ENCODE measurements around the gene ADGRG3. TPM values are rescaled to one million over a fixed set of nuclear protein-coding genes. Genes with fewer than 3 reads are reported as not detected.

ADGRG3 gene, protein sequence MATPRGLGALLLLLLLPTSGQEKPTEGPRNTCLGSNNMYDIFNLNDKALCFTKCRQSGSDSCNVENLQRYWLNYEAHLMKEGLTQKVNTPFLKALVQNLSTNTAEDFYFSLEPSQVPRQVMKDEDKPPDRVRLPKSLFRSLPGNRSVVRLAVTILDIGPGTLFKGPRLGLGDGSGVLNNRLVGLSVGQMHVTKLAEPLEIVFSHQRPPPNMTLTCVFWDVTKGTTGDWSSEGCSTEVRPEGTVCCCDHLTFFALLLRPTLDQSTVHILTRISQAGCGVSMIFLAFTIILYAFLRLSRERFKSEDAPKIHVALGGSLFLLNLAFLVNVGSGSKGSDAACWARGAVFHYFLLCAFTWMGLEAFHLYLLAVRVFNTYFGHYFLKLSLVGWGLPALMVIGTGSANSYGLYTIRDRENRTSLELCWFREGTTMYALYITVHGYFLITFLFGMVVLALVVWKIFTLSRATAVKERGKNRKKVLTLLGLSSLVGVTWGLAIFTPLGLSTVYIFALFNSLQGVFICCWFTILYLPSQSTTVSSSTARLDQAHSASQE
- not detected in 2 replicates for total RNA-seq (2014; rRNA removed; shearing (Covaris generic); ENCODE audit: low replicate concordance)

DNA sequence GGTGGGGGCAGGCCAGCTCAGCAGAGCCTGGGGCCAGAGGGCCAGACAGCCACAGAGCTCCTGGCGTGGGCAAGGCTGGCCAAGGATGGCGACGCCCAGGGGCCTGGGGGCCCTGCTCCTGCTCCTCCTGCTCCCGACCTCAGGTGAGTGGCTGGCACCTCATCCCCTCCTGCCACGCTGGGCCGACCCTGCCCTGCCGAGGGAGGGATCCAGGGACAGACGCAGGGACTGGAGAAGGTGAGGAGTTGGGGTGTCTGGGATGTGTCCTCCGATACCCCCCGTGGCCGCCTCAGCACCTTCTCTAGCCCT lies at the start of gene ADGRG3:
Gene ADGRG3 (plus strand): TSS at position 44 of the 309 bp plus-strand sequence. CDS start 42 bp downstream, at position 86.
- DNase-seq (ENCODE audit: low read depth): no peak
- in situ Hi-C loops (cut with HindIII; ENCODE audit: low pct_unique_long_range_greater_than_20kb, low sequenced_read_pairs): no loop called here

- in situ Hi-C loops (cut with HindIII; ENCODE audit: low pct_unique_long_range_greater_than_20kb, low sequenced_read_pairs): no loop called here
- DNase-seq (ENCODE audit: low read depth): no peak
Observed at GRCh38 chr16:57619133-57619605, 48.9 kb upstream of the ADGRG3 start.

DNA sequence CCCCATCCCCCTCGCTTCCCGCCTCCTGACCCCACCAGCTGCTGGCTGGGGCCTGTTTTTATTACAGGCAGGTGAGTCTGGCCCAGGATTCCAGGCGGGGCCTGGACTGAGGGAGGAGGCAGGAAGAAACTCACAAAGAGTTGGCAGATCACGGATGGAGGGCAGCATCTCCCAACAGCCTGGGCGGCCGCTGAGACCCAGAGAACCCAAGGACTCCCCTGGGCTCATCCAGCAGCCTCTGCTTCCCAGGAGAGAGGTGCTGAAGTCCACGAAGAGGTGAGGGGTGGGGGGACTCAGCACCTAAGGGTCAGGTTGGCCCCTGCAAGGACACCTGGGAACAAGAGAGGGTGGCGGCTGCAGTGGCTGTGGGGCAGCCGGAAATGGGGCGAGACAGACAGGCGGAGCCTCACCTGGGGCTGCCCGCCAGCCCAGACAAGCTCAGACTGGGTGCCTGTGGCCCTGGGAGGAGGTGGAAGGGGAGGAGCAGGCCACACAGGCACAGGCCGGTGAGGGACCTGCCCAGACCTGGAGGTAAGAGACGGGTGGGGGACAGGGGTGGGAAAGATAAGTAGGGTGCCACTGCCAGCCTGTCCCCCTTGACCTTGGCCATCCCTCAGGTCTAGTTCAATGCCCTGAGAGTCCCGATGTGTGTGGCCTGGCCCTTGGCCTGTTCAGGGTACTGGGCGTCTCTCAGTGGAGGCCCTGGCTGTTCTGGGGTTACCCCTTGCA lies 48.3 kb upstream of the ADGRG3 start:
- no peak for DNase-seq (ENCODE audit: low read depth)
- in situ Hi-C loops (cut with HindIII; ENCODE audit: low pct_unique_long_range_greater_than_20kb, low sequenced_read_pairs): no loop called here

- in situ Hi-C loops (cut with HindIII; ENCODE audit: low pct_unique_long_range_greater_than_20kb, low sequenced_read_pairs): no loop called here
- DNase-seq (ENCODE audit: low read depth): no peak
Observed at GRCh38 chr16:57620335-57621231, 47.5 kb upstream of the ADGRG3 start.

DNA sequence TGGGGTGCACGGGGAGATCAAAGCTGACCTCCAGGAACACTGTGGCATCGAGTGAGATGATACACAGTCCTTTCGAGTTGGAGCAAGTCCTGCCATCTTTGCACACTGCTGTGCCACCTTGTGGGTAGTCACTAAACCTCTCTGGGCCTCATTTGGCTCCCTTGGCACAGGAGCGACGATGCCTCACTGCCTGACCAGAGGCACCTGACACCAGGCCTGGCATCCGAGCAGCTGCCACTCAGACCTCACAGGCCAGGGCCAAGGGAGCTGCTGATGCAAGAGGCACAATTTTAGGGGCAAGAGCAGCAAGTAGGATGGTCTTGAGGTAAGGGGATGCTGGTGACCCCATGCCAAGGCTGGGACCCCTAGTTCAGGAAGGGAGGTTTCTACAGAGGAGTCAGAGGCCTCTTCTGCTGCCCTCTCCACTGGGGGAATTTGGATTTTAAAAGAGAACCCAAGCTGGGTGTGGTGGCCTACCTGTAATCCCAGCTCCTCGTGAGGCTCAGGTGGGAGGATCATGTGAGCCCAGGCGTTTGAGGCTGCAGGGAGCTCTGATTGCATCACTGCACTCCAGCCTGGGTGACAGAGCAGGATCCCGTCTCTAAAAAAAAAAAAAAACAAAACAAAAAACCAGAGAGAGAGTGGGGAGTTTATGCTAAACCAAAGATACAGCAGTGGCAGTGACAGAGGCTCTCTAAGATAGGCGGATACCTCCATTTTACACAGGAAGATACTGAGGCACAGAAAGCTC lies 46.4 kb upstream of the ADGRG3 start:
- in situ Hi-C loops (cut with HindIII; ENCODE audit: low pct_unique_long_range_greater_than_20kb, low sequenced_read_pairs): no loop called here
- peak; percentile 80 for DNase-seq (ENCODE audit: low read depth)

- in situ Hi-C loops (cut with HindIII; ENCODE audit: low pct_unique_long_range_greater_than_20kb, low sequenced_read_pairs): no loop called here
- peak; percentile 93 for DNase-seq (ENCODE audit: low read depth)
Observed at GRCh38 chr16:57622361-57623250, 45.5 kb upstream of the ADGRG3 start.

GRCh38 chr16:57623251-57624043 lies 44.7 kb upstream of the ADGRG3 start:
- in situ Hi-C loops (cut with HindIII; ENCODE audit: low pct_unique_long_range_greater_than_20kb, low sequenced_read_pairs): no loop called here
- DNase-seq (ENCODE audit: low read depth): peak; percentile 91

DNA sequence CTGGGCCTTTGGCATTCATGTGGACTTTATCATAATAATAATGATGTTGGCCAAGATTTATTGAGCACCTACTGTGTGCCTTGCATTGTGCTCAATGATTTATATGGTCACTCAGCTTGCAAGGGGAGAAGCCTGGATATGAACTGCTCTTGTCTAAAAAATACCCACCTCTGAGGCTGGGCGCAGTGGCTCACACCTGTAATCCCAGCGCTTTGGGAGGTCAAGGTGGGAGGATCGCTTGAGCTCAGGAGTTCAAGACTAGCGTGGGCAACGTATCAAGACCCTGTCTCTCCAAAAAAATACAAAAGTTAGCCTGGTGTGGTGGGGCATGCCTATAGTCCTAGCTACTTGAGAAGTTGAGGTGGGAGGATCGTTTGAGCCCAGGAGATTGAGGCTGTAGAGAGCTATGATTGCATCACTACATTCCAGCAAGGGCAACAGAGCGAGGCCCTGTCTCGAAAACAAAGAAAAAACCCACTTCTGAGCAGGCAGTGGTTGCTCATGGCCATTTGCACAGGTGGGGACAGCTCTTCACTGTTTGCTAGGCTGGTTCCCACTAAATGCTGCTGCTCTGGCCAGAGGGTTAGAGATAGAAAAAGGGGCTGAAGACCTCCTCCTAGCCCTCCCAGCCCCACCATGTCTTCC lies 43.9 kb upstream of the ADGRG3 start:
- in situ Hi-C loops (cut with HindIII; ENCODE audit: low pct_unique_long_range_greater_than_20kb, low sequenced_read_pairs): no loop called here
- DNase-seq (ENCODE audit: low read depth): peak; percentile 81

- in situ Hi-C loops (cut with HindIII; ENCODE audit: low pct_unique_long_range_greater_than_20kb, low sequenced_read_pairs): no loop called here
- no peak for DNase-seq (ENCODE audit: low read depth)
Observed at GRCh38 chr16:57624806-57625500, 43.2 kb upstream of the ADGRG3 start.

GRCh38 chr16:57626420-57627170 lies 41.5 kb upstream of the ADGRG3 start:
- DNase-seq (ENCODE audit: low read depth): no peak
- in situ Hi-C loops (cut with HindIII; ENCODE audit: low pct_unique_long_range_greater_than_20kb, low sequenced_read_pairs): no loop called here

GRCh38 chr16:57627184-57627871 lies 40.8 kb upstream of the ADGRG3 start:
- peak; percentile 97 for DNase-seq (ENCODE audit: low read depth)
- in situ Hi-C loops (cut with HindIII; ENCODE audit: low pct_unique_long_range_greater_than_20kb, low sequenced_read_pairs): no loop called here

DNA sequence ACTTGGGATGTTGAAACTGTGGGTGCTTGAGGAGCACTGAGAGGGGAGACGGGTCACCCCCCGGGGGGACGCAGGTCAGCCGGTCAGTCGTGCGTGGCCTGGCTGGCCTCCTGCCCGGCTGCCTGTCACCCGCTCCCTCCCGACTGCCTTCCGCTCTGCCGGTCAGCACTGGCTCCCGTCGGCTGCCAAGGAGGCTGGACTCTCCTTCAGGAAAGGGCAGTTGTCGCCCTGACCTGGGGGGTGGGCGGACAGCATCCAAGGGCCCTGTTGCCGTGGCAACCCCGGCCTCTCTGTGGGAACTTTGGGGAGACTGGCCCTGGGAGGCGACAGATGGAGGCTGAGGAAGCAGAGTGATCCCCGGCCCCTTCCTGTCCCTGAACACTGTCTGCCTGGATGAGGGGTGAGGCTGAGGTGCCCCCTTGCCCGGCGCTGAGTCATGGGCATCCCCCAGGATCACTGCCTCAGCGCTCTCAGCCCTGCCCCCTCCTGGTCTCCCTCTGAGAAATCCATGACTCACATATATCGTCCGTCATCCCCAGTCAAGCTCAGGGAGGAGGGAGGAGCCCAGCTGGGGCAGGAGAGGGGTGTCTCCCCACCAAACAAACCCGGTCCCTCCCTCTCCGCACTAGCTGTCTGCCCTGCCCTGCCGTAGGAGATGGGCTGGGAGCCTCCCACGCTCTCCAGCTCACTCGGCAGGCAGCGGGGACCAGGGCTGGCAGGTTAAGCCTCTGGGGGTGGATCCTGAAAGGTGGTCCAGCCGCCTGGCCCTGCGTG lies 39.9 kb upstream of the ADGRG3 start, which contains the start of gene ADGRG1:
Gene ADGRG1 (plus strand): TSS at position 623 of the 774 bp plus-strand sequence. CDS start 21,658 bp downstream, outside the sequence.
- peak; percentile 99 for DNase-seq (ENCODE audit: low read depth)
- in situ Hi-C loops (cut with HindIII; ENCODE audit: low pct_unique_long_range_greater_than_20kb, low sequenced_read_pairs): no loop called here

- no peak for DNase-seq (ENCODE audit: low read depth)
- in situ Hi-C loops (cut with HindIII; ENCODE audit: low pct_unique_long_range_greater_than_20kb, low sequenced_read_pairs): no loop called here
Observed at GRCh38 chr16:57628783-57629293, 39.3 kb upstream of the ADGRG3 start.

All from Caki2 (cell line).